CD4-positive, CD25-positive, alpha-beta regulatory T cell (primary cell): ENCODE measurements around the gene UBA52. TPM values are rescaled to one million over a fixed set of nuclear protein-coding genes. Genes with fewer than 3 reads are reported as not detected.
"Not testable (repeated sequence)": the region's sequence is repeated elsewhere in the genome, so short reads cannot be mapped to it uniquely, and the experiment has no call there.

ENCODE experiments used
- ATAC-seq, 2 donors: fragments of 150-1000 bp; cut with Tn5 transposase; one replicate each; pipeline ENCODE4 v1.10.0; 2021; ENCODE audit warnings: low read depth in 2 of 2, moderate number of reproducible peaks in 2 of 2, moderate library complexity in 1 of 2
- DNase-seq, 3 donors: peaks; one replicate each; pipeline versions ENCODE4 v3.0.0 to v3.0.0-alpha.2; 2012 to 2022; ENCODE audit warnings: mixed read lengths in 1 of 3
- H3K27ac ChIP-seq: one replicate; pipeline ENCODE4 v1.7.0; 2013; ENCODE audit warnings: mild to moderate bottlenecking, low read length; ENCODE audit not compliant: insufficient read depth, poor library complexity, severe bottlenecking
- H3K27me3 ChIP-seq: one replicate; pipeline ENCODE4 v1.7.0; 2013; ENCODE audit warnings: low read length; ENCODE audit not compliant: control insufficient read depth, insufficient read depth
- H3K36me3 ChIP-seq: one replicate; pipeline ENCODE4 v1.7.0; 2013; ENCODE audit warnings: mild to moderate bottlenecking, low read length, moderate library complexity; ENCODE audit not compliant: control insufficient read depth, insufficient read depth
- H3K4me1 ChIP-seq: 2 replicates; pipeline ENCODE4 v1.7.0; 2013; ENCODE audit warnings: mild to moderate bottlenecking, low read length; ENCODE audit not compliant: insufficient read depth, control insufficient read depth, poor library complexity, severe bottlenecking
- H3K4me3 ChIP-seq: one replicate; pipeline ENCODE4 v1.7.0; 2013; ENCODE audit warnings: low read depth, mild to moderate bottlenecking, low read length, moderate library complexity
- H3K9me3 ChIP-seq, 2 experiments: 1 replicate in 1 of 2; 2 replicates in 1 of 2; pipeline ENCODE4 v1.7.0; 2013; ENCODE audit warnings: low read length in 2 of 2, mild to moderate bottlenecking in 1 of 2, moderate library complexity in 1 of 2; ENCODE audit not compliant: control insufficient read depth in 2 of 2
- H3K27ac Mint-ChIP-seq, 3 donors: one replicate each; pipeline ENCODE4 v1.8.0; 2020 to 2022; ENCODE audit warnings: mild to moderate bottlenecking in 3 of 3, mixed read lengths in 3 of 3, moderate library complexity in 2 of 3
- H3K27me3 Mint-ChIP-seq: one replicate; pipeline ENCODE4 v1.8.0; 2022; ENCODE audit warnings: mild to moderate bottlenecking, mixed read lengths
- H3K36me3 Mint-ChIP-seq: one replicate; pipeline ENCODE4 v1.8.0; 2020; ENCODE audit warnings: mixed read lengths
- H3K4me1 Mint-ChIP-seq, 4 donors: one replicate each; pipeline ENCODE4 v1.8.0; 2020 to 2022; ENCODE audit warnings: mixed read lengths in 4 of 4, mild to moderate bottlenecking in 1 of 4
- H3K4me3 Mint-ChIP-seq, 4 donors: one replicate each; pipeline ENCODE4 v1.8.0; 2020 to 2022; ENCODE audit warnings: mild to moderate bottlenecking in 4 of 4, mixed read lengths in 4 of 4, moderate library complexity in 3 of 4
- H3K9me3 Mint-ChIP-seq, 7 donors: one replicate each; pipeline ENCODE4 v1.8.0; 2020 to 2022; ENCODE audit warnings: mixed read lengths in 7 of 7, mild to moderate bottlenecking in 3 of 7, moderate library complexity in 2 of 7
- polyA plus RNA-seq, 4 donors: library from polyadenylated mRNA; unstranded; fragments of 300-500 nt; fragmentation: Illumina TruSeq; gene quantifications; one replicate each; pipeline ENCODE4 v1.2.3, GENCODE V29; 2021
- total RNA-seq: library from RNA; stranded (reverse); gene quantifications from one replicate; pipeline ENCODE4 v1.2.3, GENCODE V29; 2022

Gene UBA52
- total and polyA plus RNA-seq, 5 donors from 2014 or later: 1,213 to 1,759 (median 1,556) TPM

DNA sequence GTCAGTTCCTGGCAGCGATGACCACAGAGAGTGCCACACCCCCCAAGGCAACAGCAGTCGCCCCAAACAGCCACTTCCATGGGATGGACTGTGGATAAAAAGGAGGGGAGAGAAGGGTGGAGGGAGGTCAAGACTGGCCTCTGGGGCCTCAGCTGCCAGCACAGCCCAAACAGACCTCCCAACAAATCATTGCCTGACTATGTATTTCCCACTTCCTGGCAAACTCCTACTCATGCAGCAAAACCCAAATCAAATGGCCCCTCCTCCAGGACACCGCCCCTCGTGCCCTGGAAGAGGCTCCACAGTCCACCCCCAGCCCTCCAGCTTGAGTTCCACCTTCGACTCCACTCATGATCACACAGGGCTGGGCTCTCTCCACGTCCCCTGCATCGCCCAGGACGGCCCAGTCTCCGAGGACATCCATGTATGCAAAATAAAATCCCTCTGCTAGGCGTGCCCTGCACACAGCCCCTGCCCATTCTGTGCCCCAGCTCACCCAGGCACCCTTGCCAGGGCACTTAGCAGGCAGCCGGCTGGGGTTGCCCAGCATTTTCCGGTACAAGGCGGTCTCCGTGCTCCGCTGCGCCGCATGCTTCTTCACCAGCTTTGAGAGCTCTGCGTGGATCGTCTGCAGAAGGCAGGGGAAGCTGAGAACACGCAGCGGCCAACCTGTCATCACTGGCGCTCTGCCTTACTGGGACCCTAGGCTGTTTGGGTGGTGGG lies 39.3 kb upstream of the UBA52 start:
- no peaks in the 10 kb centered on the region for H3K27me3 ChIP-seq
- Mint-ChIP-seq H3K27ac (no peak overlapping the region), H3K36me3 (peaks cover 14% of the 10 kb centered on the region), H3K9me3 (no peaks in the 10 kb centered on the region), H3K4me3 (no peak overlapping the region), H3K27me3 (no peaks in the 10 kb centered on the region), H3K4me1 (peaks cover 0 to 7% (median 5%) of the 10 kb centered on the region in 4 donors)
- no peaks in the 10 kb centered on the region for H3K9me3 ChIP-seq
- H3K36me3 ChIP-seq: peaks cover 30% of the 10 kb centered on the region
- no peak for ATAC-seq
- H3K4me1 ChIP-seq: no peaks in the 10 kb centered on the region
- H3K4me3 ChIP-seq: no peak overlapping the region
- H3K27ac ChIP-seq: no peak overlapping the region
- DNase-seq: no peak

DNA sequence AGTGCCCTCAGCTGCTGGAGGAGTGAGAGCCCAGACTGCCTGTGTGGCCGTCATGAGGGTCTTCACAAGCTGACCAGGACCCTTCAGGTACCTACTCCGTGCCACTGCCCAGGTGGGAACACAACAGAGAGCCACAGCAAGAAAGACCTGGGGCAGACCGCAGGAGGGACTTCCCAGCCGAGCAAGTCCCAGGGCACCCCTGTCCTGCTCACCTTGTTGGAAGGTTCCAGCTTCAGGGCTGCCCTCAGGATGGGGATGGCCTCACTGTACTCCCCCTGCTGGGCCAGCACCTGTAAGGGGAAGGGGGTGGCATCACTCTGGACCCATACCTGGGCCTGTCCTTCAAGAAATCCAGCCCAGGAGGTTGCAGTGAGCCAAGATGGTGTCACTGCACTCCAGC lies 38.6 kb upstream of the UBA52 start:
- Mint-ChIP-seq H3K4me1 (peaks cover 0 to 7% (median 5%) of the 10 kb centered on the region in 4 donors), H3K27ac (no peak overlapping the region), H3K36me3 (peaks cover 14% of the 10 kb centered on the region), H3K4me3 (no peak overlapping the region), H3K9me3 (no peaks in the 10 kb centered on the region), H3K27me3 (no peaks in the 10 kb centered on the region)
- no peaks in the 10 kb centered on the region for H3K9me3 ChIP-seq
- no peak overlapping the region for H3K27ac ChIP-seq
- DNase-seq: no peak
- H3K36me3 ChIP-seq: peaks cover 36% of the 10 kb centered on the region
- no peak overlapping the region for H3K4me3 ChIP-seq
- ATAC-seq: no peak
- H3K27me3 ChIP-seq: no peaks in the 10 kb centered on the region
- H3K4me1 ChIP-seq: no peaks in the 10 kb centered on the region

DNA sequence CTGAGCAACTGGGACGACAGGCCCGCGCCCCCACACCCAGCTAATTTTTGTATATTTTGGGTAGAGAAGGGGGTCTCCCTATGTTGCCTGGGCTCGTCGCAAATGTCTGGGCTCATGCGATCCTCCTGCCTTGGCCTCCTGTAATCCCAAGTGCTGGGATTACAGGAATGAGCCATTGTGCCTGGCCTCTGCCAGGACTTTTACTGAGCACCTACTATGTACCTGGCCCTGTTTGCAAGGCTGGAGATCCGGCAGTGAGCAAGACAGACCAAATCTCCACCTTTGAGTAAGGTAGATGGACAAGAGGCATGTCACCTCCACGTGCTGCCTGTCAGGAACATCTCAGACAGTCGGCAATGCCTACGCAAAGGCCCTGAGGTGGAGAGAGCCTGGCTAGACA lies 35.2 kb upstream of the UBA52 start:
- no peak for ATAC-seq
- peaks cover 17% of the 10 kb centered on the region for H3K36me3 Mint-ChIP-seq
- H3K4me1 Mint-ChIP-seq: peaks cover 0 to 21% (median 7%) of the 10 kb centered on the region in 4 donors
- H3K27me3 Mint-ChIP-seq: no peaks in the 10 kb centered on the region
- Histone ChIP-seq H3K27me3 (no peaks in the 10 kb centered on the region), H3K36me3 (peaks cover 51% of the 10 kb centered on the region), H3K4me1 (no peaks in the 10 kb centered on the region), H3K4me3 (no peak overlapping the region), H3K27ac (no peak overlapping the region), H3K9me3 (no peaks in the 10 kb centered on the region)
- peak overlapping the region in 2 of 4 donors; percentile 6 to 58 for H3K4me3 Mint-ChIP-seq
- peak overlapping the region in 1 of 3 donors; percentile 19 for H3K27ac Mint-ChIP-seq
- H3K9me3 Mint-ChIP-seq: no peaks in the 10 kb centered on the region
- DNase-seq: no peak

DNA sequence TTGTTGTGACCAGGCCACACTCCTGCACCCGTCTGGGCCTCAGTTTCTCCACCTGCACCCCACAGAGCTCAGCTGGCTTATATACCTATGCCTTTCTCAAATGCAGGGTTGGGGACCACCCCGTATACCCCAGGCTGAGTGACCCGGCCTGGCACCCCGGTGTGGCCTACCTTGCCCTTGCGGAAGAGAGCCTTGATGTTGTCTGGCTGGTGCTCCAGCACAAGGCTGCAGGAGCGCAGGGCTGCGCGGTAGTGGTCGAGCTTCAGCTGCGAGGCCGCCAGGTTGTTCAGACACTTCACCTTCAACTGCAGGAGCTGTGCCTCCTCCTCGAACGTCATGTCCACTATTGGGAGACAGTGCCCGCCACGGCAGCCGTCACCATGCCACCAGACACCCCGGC lies 34.2 kb upstream of the UBA52 start:
- peaks cover 50% of the 10 kb centered on the region for H3K36me3 ChIP-seq

DNA sequence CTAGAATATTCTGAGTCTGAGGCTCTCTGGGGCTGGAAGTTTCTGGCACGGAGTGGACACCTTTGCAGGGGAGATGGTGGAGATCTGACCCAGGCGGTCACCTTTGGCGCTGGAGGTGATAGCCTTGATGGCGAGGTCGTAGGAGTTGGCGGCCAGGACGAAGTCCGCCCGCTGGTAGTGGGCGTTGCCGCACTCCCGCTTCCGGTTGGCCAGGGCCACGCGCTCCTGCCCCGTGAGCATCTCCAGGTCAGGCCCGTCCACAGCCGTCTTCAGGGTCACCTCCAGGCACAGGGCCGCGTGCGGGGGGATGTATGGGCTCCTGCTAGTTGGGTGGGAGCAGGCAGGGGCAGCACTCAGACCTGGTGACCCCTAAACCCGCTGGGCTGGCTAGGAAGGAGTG lies 33.5 kb upstream of the UBA52 start:
- ATAC-seq (no peak), DNase-seq (no peak)
- H3K4me3 ChIP-seq: no peak overlapping the region
- peaks cover 44% of the 10 kb centered on the region for H3K36me3 ChIP-seq
- H3K27me3 ChIP-seq: no peaks in the 10 kb centered on the region
- H3K4me1 ChIP-seq: peaks cover 12% of the 10 kb centered on the region
- H3K9me3 ChIP-seq: no peaks in the 10 kb centered on the region
- Mint-ChIP-seq H3K4me1 (peaks cover 0 to 27% (median 13%) of the 10 kb centered on the region in 4 donors), H3K36me3 (peaks cover 12% of the 10 kb centered on the region), H3K9me3 (no peaks in the 10 kb centered on the region), H3K27ac (no peak overlapping the region), H3K4me3 (no peak overlapping the region), H3K27me3 (no peaks in the 10 kb centered on the region)
- H3K27ac ChIP-seq: no peak overlapping the region

More for the DNA sequence above, 34.2 kb upstream of the UBA52 start:
- H3K4me3 ChIP-seq: no peak overlapping the region
- no peaks in the 10 kb centered on the region for H3K9me3 ChIP-seq
- Mint-ChIP-seq H3K36me3 (peaks cover 14% of the 10 kb centered on the region), H3K9me3 (no peaks in the 10 kb centered on the region), H3K4me1 (peaks cover 0 to 26% (median 12%) of the 10 kb centered on the region in 4 donors), H3K4me3 (no peak overlapping the region), H3K27me3 (no peaks in the 10 kb centered on the region), H3K27ac (no peak overlapping the region)
- no peak overlapping the region for H3K27ac ChIP-seq
- no peak for ATAC-seq
- peaks cover 9% of the 10 kb centered on the region for H3K4me1 ChIP-seq
- no peak for DNase-seq
- H3K27me3 ChIP-seq: no peaks in the 10 kb centered on the region

DNA sequence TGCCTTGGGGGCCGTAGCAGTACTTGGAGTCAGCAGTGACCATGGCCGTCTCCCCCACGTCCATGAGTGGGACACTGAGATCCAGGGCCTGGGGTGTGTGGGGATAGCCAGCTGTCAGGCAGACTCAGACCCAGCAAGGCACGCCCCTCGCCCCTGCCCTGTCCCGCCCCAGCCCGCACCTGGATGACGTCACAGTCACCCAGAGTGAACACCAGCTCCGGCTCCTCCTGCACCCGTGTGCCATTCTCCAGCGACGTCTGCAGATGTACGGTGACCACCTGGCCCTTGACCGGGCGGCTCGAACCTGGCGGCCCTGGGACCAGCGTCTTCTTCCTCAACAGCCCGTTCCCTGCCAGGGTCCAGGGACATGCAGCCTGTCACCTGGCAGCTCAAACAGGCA lies 32.3 kb upstream of the UBA52 start:
- Mint-ChIP-seq H3K27me3 (no peaks in the 10 kb centered on the region), H3K9me3 (no peaks in the 10 kb centered on the region), H3K36me3 (peaks cover 10% of the 10 kb centered on the region), H3K27ac (no peak overlapping the region), H3K4me1 (peaks cover 0 to 34% (median 20%) of the 10 kb centered on the region in 4 donors), H3K4me3 (no peak overlapping the region)
- no peak for DNase-seq
- Histone ChIP-seq H3K9me3 (no peaks in the 10 kb centered on the region), H3K4me1 (peaks cover 18% of the 10 kb centered on the region), H3K27me3 (no peaks in the 10 kb centered on the region), H3K27ac (no peak overlapping the region), H3K36me3 (peaks cover 42% of the 10 kb centered on the region), H3K4me3 (no peak overlapping the region)
- no peak for ATAC-seq

DNA sequence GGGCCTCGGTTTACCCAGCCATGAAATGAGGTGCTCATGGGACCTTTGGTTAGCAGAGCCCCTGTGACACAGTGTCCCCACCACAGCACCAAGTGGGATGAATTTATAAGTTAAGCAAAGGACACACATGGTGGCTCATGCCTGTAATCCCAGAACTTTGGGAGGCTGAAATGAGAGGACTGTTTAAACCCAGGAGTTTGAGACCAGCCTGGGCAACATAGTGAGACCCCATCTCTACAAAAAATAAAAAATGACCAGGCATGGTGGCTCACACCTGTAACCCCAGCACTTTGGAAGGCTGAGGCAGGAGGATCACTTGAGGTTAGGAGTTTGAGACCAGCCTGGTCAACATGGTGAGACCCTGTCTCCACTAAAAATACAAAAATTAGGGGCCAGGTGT lies 31.5 kb upstream of the UBA52 start:
- H3K27me3 ChIP-seq, H3K9me3 Mint-ChIP-seq, H3K4me3 ChIP-seq, ATAC-seq, H3K9me3 ChIP-seq, H3K27ac Mint-ChIP-seq, H3K27me3 Mint-ChIP-seq, DNase-seq, H3K36me3 Mint-ChIP-seq: not testable (repeated sequence)
- peaks cover 18% of the 10 kb centered on the region for H3K4me1 ChIP-seq
- Mint-ChIP-seq H3K4me3 (peak overlapping the region in 2 of 4 donors; percentile 35 to 86), H3K4me1 (peaks cover 0 to 38% (median 19%) of the 10 kb centered on the region in 4 donors)
- peaks cover 42% of the 10 kb centered on the region for H3K36me3 ChIP-seq
- H3K27ac ChIP-seq: peak overlapping the region; percentile 5
